HepG2 (cell line): Measurements from ENCODE around the gene CCDC57. TPM values are rescaled to one million over a fixed set of nuclear protein-coding genes. Genes with fewer than 3 reads are reported as not detected.

Source experiments
- BATF2 ChIP-seq: sonication (generic); formaldehyde crosslinking; IDR thresholded peaks from 2 replicates; pipeline ENCODE4 v1.8.0; 2022; ENCODE audit warnings: mild to moderate bottlenecking, missing genetic modification reagents, moderate library complexity
- ETV5 ChIP-seq: IDR thresholded peaks from 2 replicates; pipeline ENCODE4 v1.6.1; 2018; ENCODE audit warnings: missing biosample characterization, missing genetic modification reagents, inconsistent platforms, borderline replicate concordance
- ETV6 ChIP-seq: sonication (generic); formaldehyde crosslinking; conservative IDR thresholded peaks from 2 replicates; pipeline ENCODE4 v1.4.0; 2020; ENCODE audit warnings: missing genetic modification reagents
- KLF12 ChIP-seq: sonication (generic); formaldehyde crosslinking; IDR thresholded peaks from 2 replicates; pipeline ENCODE4 v1.4.0; 2020; ENCODE audit warnings: missing genetic modification reagents, borderline replicate concordance
- MXD4 ChIP-seq: IDR thresholded peaks from 2 replicates; pipeline ENCODE4 v1.6.1; 2016; ENCODE audit warnings: mild to moderate bottlenecking, missing biosample characterization, missing genetic modification reagents
- MXI1 ChIP-seq: IDR thresholded peaks from 3 replicates; pipeline ENCODE4 v1.6.1; 2012; ENCODE audit warnings: low read depth, low read length, inconsistent platforms, borderline replicate concordance
- NCOA2 ChIP-seq: sonication (generic); formaldehyde crosslinking; IDR thresholded peaks from 2 replicates; pipeline ENCODE4 v1.8.0; 2022; ENCODE audit warnings: inconsistent platforms
- PCBP1 ChIP-seq: fragments of 200-400 bp; formaldehyde crosslinking; IDR thresholded peaks from 2 replicates; pipeline ENCODE4 v1.6.1; 2017; ENCODE audit warnings: mild to moderate bottlenecking, low read depth, low read length, borderline replicate concordance
- POGZ ChIP-seq: sonication (generic); formaldehyde crosslinking; IDR thresholded peaks from 2 replicates; pipeline ENCODE4 v1.4.0; 2020; ENCODE audit warnings: mild to moderate bottlenecking, missing genetic modification reagents
- RAD21 ChIP-seq: fragments of 450-650 bp; formaldehyde crosslinking; IDR thresholded peaks from 2 replicates; pipeline ENCODE4 v1.5.0; 2020; ENCODE audit warnings: mild to moderate bottlenecking
- SETDB1 ChIP-seq: sonication (generic); formaldehyde crosslinking; IDR thresholded peaks from 2 replicates; pipeline ENCODE4 v1.5.1; 2020; ENCODE audit warnings: missing genetic modification reagents, mild to moderate bottlenecking, borderline replicate concordance
- TERF1 ChIP-seq: sonication (generic); formaldehyde crosslinking; IDR thresholded peaks from 2 replicates; pipeline ENCODE4 v1.8.0; 2022; ENCODE audit warnings: mild to moderate bottlenecking, missing genetic modification reagents, moderate library complexity
- TFDP1 ChIP-seq: IDR thresholded peaks from 2 replicates; pipeline ENCODE4 v1.6.1; 2016; ENCODE audit warnings: missing compliant biosample characterization, missing genetic modification reagents, borderline replicate concordance
- ZFP41 ChIP-seq: sonication (generic); formaldehyde crosslinking; IDR thresholded peaks from 2 replicates; pipeline ENCODE4 v1.4.0; 2020; ENCODE audit warnings: mild to moderate bottlenecking, missing genetic modification reagents, borderline replicate concordance
- ZFY ChIP-seq: sonication (generic); formaldehyde crosslinking; IDR thresholded peaks from 2 replicates; pipeline ENCODE4 v1.4.0; 2020; ENCODE audit warnings: missing genetic modification reagents
- ZNF17 ChIP-seq: sonication (generic); formaldehyde crosslinking; IDR thresholded peaks from 2 replicates; pipeline ENCODE4 v1.5.0; 2020; ENCODE audit warnings: mild to moderate bottlenecking, missing genetic modification reagents
- ZNF18 ChIP-seq: sonication (generic); formaldehyde crosslinking; IDR thresholded peaks from 2 replicates; pipeline ENCODE4 v1.8.0; 2022; ENCODE audit warnings: mild to moderate bottlenecking, missing genetic modification reagents; ENCODE audit not compliant: insufficient replicate concordance
- ZNF207 ChIP-seq: fragments of 450-650 bp; IDR thresholded peaks from 2 replicates; pipeline ENCODE4 v1.6.1; 2016; ENCODE audit warnings: antibody characterized with exemption, borderline replicate concordance
- ZNF496 ChIP-seq: sonication (generic); formaldehyde crosslinking; IDR thresholded peaks from 2 replicates; pipeline ENCODE4 v1.8.1; 2023; ENCODE audit warnings: mild to moderate bottlenecking, moderate library complexity, missing genetic modification reagents; ENCODE audit not compliant: insufficient replicate concordance
- ZNF597 ChIP-seq: sonication (generic); formaldehyde crosslinking; IDR thresholded peaks from 2 replicates; pipeline ENCODE4 v1.5.0; 2020; ENCODE audit warnings: missing genetic modification reagents
- ZNF740 ChIP-seq: sonication (generic); formaldehyde crosslinking; IDR thresholded peaks from 2 replicates; pipeline ENCODE4 v1.4.0; 2020; ENCODE audit warnings: missing genetic modification reagents
- polyA plus RNA-seq, 8 experiments: library from polyadenylated mRNA; depleted of rRNA in 3 of 8; stranded (reverse) in 7 of 8; unstranded in 1 of 8; fragments of >200 nt; fragmentation: Illumina TruSeq in 4 of 8; extraction: Trizol in 4 of 8; gene quantifications; 2 replicates each; pipeline versions ENCODE4 v1.2.1 to v1.2.3, GENCODE V29; 2011 to 2016; ENCODE audit warnings: low read depth in 4 of 8, missing spikeins in 1 of 8, mixed read lengths in 1 of 8; ENCODE audit not compliant: insufficient read depth in 1 of 8
- total RNA-seq, 5 experiments: library from RNA; depleted of rRNA; stranded (reverse); fragments of >200 nt; fragmentation: Illumina TruSeq; extraction: Trizol; gene quantifications; 2 replicates each; pipeline ENCODE4 v1.2.3, GENCODE V29; 2016; ENCODE audit warnings: low read depth in 1 of 5

CCDC57 gene
- total and polyA plus RNA-seq, 2 of the 13 experiments (the other 11 are each of a cell fraction or from before 2014, with no cell fraction given): 59.3 to 59.9 TPM

GRCh38 chr17:82103553-82104451 is 108.8 kb downstream of the CCDC57 start (continued):
- TF ChIP-seq BATF2 (CRISPR knock-in tag): no peak
- TF ChIP-seq ETV6 (CRISPR knock-in tag): no peak
- no peak for TF ChIP-seq ZNF17 (CRISPR knock-in tag)
- 0 out of 2 replicates have a peak, but pooled peaks have one; percentile 47 for TF ChIP-seq KLF12 (CRISPR knock-in tag)
- TF ChIP-seq ZNF740 (CRISPR knock-in tag): peak; percentile 57; the same call in 1 of the 2 replicates
- peak; percentile 69 for TF ChIP-seq NCOA2 (CRISPR knock-in tag)
- no peak for TF ChIP-seq RAD21
- no peak for TF ChIP-seq ZNF207
- TF ChIP-seq ZNF597 (CRISPR knock-in tag): no peak
- peak; percentile 93; the same call in 2 of the 3 replicates for TF ChIP-seq MXI1
- TF ChIP-seq TERF1 (CRISPR knock-in tag): no peak
- TF ChIP-seq POGZ (CRISPR knock-in tag): no peak; the same call in 1 of the 2 replicates
- TF ChIP-seq ETV5: 0 out of 2 replicates have a peak, but pooled peaks have one; percentile 19
- TF ChIP-seq ZFP41 (CRISPR knock-in tag): no peak
- TF ChIP-seq ZNF18: peak; percentile 78
- peak; percentile 94 for TF ChIP-seq ZFY (CRISPR knock-in tag)
- TF ChIP-seq TFDP1 (CRISPR knock-in tag): peak; percentile 92
- TF ChIP-seq SETDB1: no peak
- no peak for TF ChIP-seq ZNF496 (CRISPR knock-in tag)
- TF ChIP-seq PCBP1: peak; percentile 47; the same call in 1 of the 2 replicates
- TF ChIP-seq MXD4: peak; percentile 96
